ENCODE measurements around the gene MYLK3. TPM values are rescaled to one million over a fixed set of nuclear protein-coding genes. Genes with fewer than 3 reads are reported as not detected.

The MYLK3 gene
- total RNA-seq, 4 donors from 2014 or later: 0.11 to 0.86 (median 0.19) TPM; not detected in 1

GRCh38 chr16:46782320-46782719, 34.2 kb upstream of the MYLK3 start:
- no peak overlapping the region for H3K4me3 ChIP-seq (ENCODE audit: low read depth, poor library complexity, severe bottlenecking)
- no peak for DNase-seq (ENCODE audit: low spot score in 2 of 2)
- 78 to 86% methylated on average over 2 of the region's 2 CpGs for WGBS, 2 donors
- TF ChIP-seq POLR2A (IDR thresholded peaks at IDR 0.05) (no peak), CTCF (IDR thresholded peaks at IDR 0.05) (no peak)
- intact Hi-C loops (cut with DNase I; ENCODE audit: low total_unique reads): no loop called here

- TF ChIP-seq POLR2A (IDR thresholded peaks at IDR 0.05) (no peak), CTCF (IDR thresholded peaks at IDR 0.05) (no peak)
- DNase-seq (ENCODE audit: low spot score in 2 of 2): no peak
- no peak overlapping the region for H3K4me3 ChIP-seq (ENCODE audit: low read depth, poor library complexity, severe bottlenecking)
- WGBS, 2 donors: 77 to 80% methylated on average over 9 to 11 of the region's 12 CpGs
- intact Hi-C loops (cut with DNase I; ENCODE audit: low total_unique reads): no loop called here
These were observed 29.7 kb upstream of the MYLK3 start for GRCh38 chr16:46777804-46778203.

GRCh38 chr16:46775214-46775613, 27.1 kb upstream of the MYLK3 start:
- intact Hi-C loops (cut with DNase I; ENCODE audit: low total_unique reads): no loop called here
- TF ChIP-seq CTCF (IDR thresholded peaks at IDR 0.05): no peak
- TF ChIP-seq POLR2A (IDR thresholded peaks at IDR 0.05): no peak
- 86 to 92% methylated on average over 4 of the region's 4 CpGs for WGBS, 2 donors
- no peak for DNase-seq (ENCODE audit: low spot score in 2 of 2)
- H3K4me3 ChIP-seq (ENCODE audit: low read depth, poor library complexity, severe bottlenecking): no peak overlapping the region

GRCh38 chr16:46774743-46775177, 26.6 kb upstream of the MYLK3 start:
- intact Hi-C loops (cut with DNase I; ENCODE audit: low total_unique reads): no loop called here
- no peak for DNase-seq (ENCODE audit: low spot score in 2 of 2)
- 76 to 81% methylated on average over 3 of the region's 3 CpGs for WGBS, 2 donors
- no peak overlapping the region for H3K4me3 ChIP-seq (ENCODE audit: low read depth, poor library complexity, severe bottlenecking)
- TF ChIP-seq CTCF (IDR thresholded peaks at IDR 0.05): no peak
- no peak for TF ChIP-seq POLR2A (IDR thresholded peaks at IDR 0.05)

- intact Hi-C loops (cut with DNase I; ENCODE audit: low total_unique reads): no loop called here
- no peak overlapping the region for H3K4me3 ChIP-seq (ENCODE audit: low read depth, poor library complexity, severe bottlenecking)
- TF ChIP-seq POLR2A (IDR thresholded peaks at IDR 0.05) (no peak), CTCF (IDR thresholded peaks at IDR 0.05) (no peak)
- no peak for DNase-seq (ENCODE audit: low spot score in 2 of 2)
- 76 to 77% methylated on average over 4 of the region's 4 CpGs for WGBS, 2 donors
These were observed 24.3 kb upstream of the MYLK3 start for GRCh38 chr16:46772463-46772862.

- H3K4me3 ChIP-seq (ENCODE audit: low read depth, poor library complexity, severe bottlenecking): no peak overlapping the region
- TF ChIP-seq POLR2A (IDR thresholded peaks at IDR 0.05) (no peak), CTCF (IDR thresholded peaks at IDR 0.05) (no peak)
- no peak for DNase-seq (ENCODE audit: low spot score in 2 of 2)
- 78 to 81% methylated on average over 8 of the region's 8 CpGs for WGBS, 2 donors
- intact Hi-C loops (cut with DNase I; ENCODE audit: low total_unique reads): no loop called here
These were observed 20.7 kb upstream of the MYLK3 start for GRCh38 chr16:46768809-46769208.

Measured in lower leg skin (tissue), 4 donors.